GM19324 (cell line): ENCODE results near the gene ERN1.

Experiments used
- ATAC-seq: cut with Tn5 transposase; IDR thresholded peaks from one replicate; pipeline ENCODE4 v1.9.1; 2021; ENCODE audit warnings: mild to moderate bottlenecking, moderate library complexity; ENCODE audit not compliant: unreplicated experiment, low FRiP score

Gene ERN1

GRCh38 chr17:63997341-63998048 is 132.4 kb downstream of the ERN1 start:
- no peak for ATAC-seq

GRCh38 chr17:63996430-63997182 is 133.3 kb downstream of the ERN1 start:
- no peak for ATAC-seq

- ATAC-seq = no peak
Measured at GRCh38 chr17:63995626-63996025, 134.3 kb downstream of the ERN1 start.

GRCh38 chr17:63993368-63993985 is 136.5 kb downstream of the ERN1 start:
- ATAC-seq = no peak

GRCh38 chr17:63991611-63992010 is 138.3 kb downstream of the ERN1 start:
- no peak for ATAC-seq

GRCh38 chr17:63989622-63990345 is 140.2 kb downstream of the ERN1 start:
- ATAC-seq = no peak
